ENCODE measurements around the gene SNRPE.
"Not testable (repeated sequence)": the region's sequence is repeated elsewhere in the genome, so short reads cannot be mapped to it uniquely, and the experiment has no call there.

The SNRPE gene

GRCh38 chr1:203861379-203862184 lies at the start of gene SNRPE:
Gene SNRPE, plus strand, starts transcription at chr1:203861599. Its CDS starts 61 bp downstream, at chr1:203861660.
- Histone ChIP-seq H3K79me2 (ENCODE audit: control insufficient read depth, insufficient read depth, low read length, unreplicated experiment) (peaks cover 33% of the 10 kb centered on the region), H2AFZ (ENCODE audit: low read length, unreplicated experiment) (peak within 1 kb of the TSS; percentile 74), H3K4me3 (ENCODE audit: low read depth, low read length) (peak within 1 kb of the TSS; percentile 92), H3K36me3 (ENCODE audit: insufficient read depth, low read length) (peaks cover 17% of the 10 kb centered on the region), H3K27ac (ENCODE audit: low read depth, low read length) (peak within 1 kb of the TSS; percentile 68), H3K27me3 (ENCODE audit: insufficient read depth, low read length) (no peaks in the 10 kb centered on the region), H3K4me1 (ENCODE audit: control insufficient read depth, insufficient read depth, low read length, unreplicated experiment) (peaks cover 32% of the 10 kb centered on the region)

- Histone ChIP-seq H3K27me3 (ENCODE audit: insufficient read depth, low read length) (no peaks in the 10 kb centered on the region), H3K79me2 (ENCODE audit: control insufficient read depth, insufficient read depth, low read length, unreplicated experiment) (peaks cover 65% of the 10 kb centered on the region), H3K36me3 (ENCODE audit: insufficient read depth, low read length) (peaks cover 19% of the 10 kb centered on the region; the same call in 1 of the 2 replicates)
Observed at GRCh38 chr1:203813581-203814341, 47.6 kb upstream of the SNRPE start.

GRCh38 chr1:203818399-203818798 lies 43.0 kb upstream of the SNRPE start:
- Histone ChIP-seq H3K36me3 (ENCODE audit: insufficient read depth, low read length) (peaks cover 27% of the 10 kb centered on the region; the same call in 1 of the 2 replicates), H3K79me2 (ENCODE audit: control insufficient read depth, insufficient read depth, low read length, unreplicated experiment) (peaks cover 51% of the 10 kb centered on the region), H3K27ac (ENCODE audit: low read depth, low read length) (no peak overlapping the region), H3K4me3 (ENCODE audit: low read depth, low read length) (no peak overlapping the region), H3K27me3 (ENCODE audit: insufficient read depth, low read length) (no peaks in the 10 kb centered on the region), H3K4me1 (ENCODE audit: control insufficient read depth, insufficient read depth, low read length, unreplicated experiment) (no peaks in the 10 kb centered on the region), H2AFZ (ENCODE audit: low read length, unreplicated experiment) (no peak overlapping the region)

More at GRCh38 chr1:203813581-203814341, 47.6 kb upstream of the SNRPE start:
- H3K4me3 ChIP-seq (ENCODE audit: low read depth, low read length) = no peak overlapping the region
- peaks cover 3% of the 10 kb centered on the region for H3K4me1 ChIP-seq (ENCODE audit: control insufficient read depth, insufficient read depth, low read length, unreplicated experiment)
- no peak overlapping the region for H2AFZ ChIP-seq (ENCODE audit: low read length, unreplicated experiment)
- no peak overlapping the region for H3K27ac ChIP-seq (ENCODE audit: low read depth, low read length)

GRCh38 chr1:203823306-203823705 lies 38.1 kb upstream of the SNRPE start:
- Histone ChIP-seq H3K27ac (ENCODE audit: low read depth, low read length) (no peak overlapping the region), H3K36me3 (ENCODE audit: insufficient read depth, low read length) (peaks cover 27% of the 10 kb centered on the region), H2AFZ (ENCODE audit: low read length, unreplicated experiment) (no peak overlapping the region), H3K4me3 (ENCODE audit: low read depth, low read length) (no peak overlapping the region), H3K27me3 (ENCODE audit: insufficient read depth, low read length) (no peaks in the 10 kb centered on the region), H3K4me1 (ENCODE audit: control insufficient read depth, insufficient read depth, low read length, unreplicated experiment) (peaks cover 7% of the 10 kb centered on the region), H3K79me2 (ENCODE audit: control insufficient read depth, insufficient read depth, low read length, unreplicated experiment) (peaks cover 50% of the 10 kb centered on the region)

GRCh38 chr1:203826175-203826574 lies 35.2 kb upstream of the SNRPE start:
- no peak overlapping the region for H3K4me3 ChIP-seq (ENCODE audit: low read depth, low read length)
- H3K4me1 ChIP-seq (ENCODE audit: control insufficient read depth, insufficient read depth, low read length, unreplicated experiment) = peaks cover 28% of the 10 kb centered on the region
- no peaks in the 10 kb centered on the region for H3K27me3 ChIP-seq (ENCODE audit: insufficient read depth, low read length)
- no peak overlapping the region for H2AFZ ChIP-seq (ENCODE audit: low read length, unreplicated experiment)
- no peak overlapping the region for H3K27ac ChIP-seq (ENCODE audit: low read depth, low read length)
- H3K36me3 ChIP-seq (ENCODE audit: insufficient read depth, low read length) = peaks cover 33% of the 10 kb centered on the region
- H3K79me2 ChIP-seq (ENCODE audit: control insufficient read depth, insufficient read depth, low read length, unreplicated experiment) = peaks cover 49% of the 10 kb centered on the region

GRCh38 chr1:203828002-203828401 lies 33.4 kb upstream of the SNRPE start:
- Histone ChIP-seq H3K36me3 (ENCODE audit: insufficient read depth, low read length) (peaks cover 36% of the 10 kb centered on the region), H3K27ac (ENCODE audit: low read depth, low read length) (peak overlapping the region; percentile 79), H3K79me2 (ENCODE audit: control insufficient read depth, insufficient read depth, low read length, unreplicated experiment) (peaks cover 38% of the 10 kb centered on the region), H3K4me1 (ENCODE audit: control insufficient read depth, insufficient read depth, low read length, unreplicated experiment) (peaks cover 30% of the 10 kb centered on the region), H3K4me3 (ENCODE audit: low read depth, low read length) (no peak overlapping the region), H2AFZ (ENCODE audit: low read length, unreplicated experiment) (no peak overlapping the region), H3K27me3 (ENCODE audit: insufficient read depth, low read length) (no peaks in the 10 kb centered on the region)

- Histone ChIP-seq H3K79me2 (ENCODE audit: control insufficient read depth, insufficient read depth, low read length, unreplicated experiment) (peaks cover 33% of the 10 kb centered on the region), H3K4me3 (ENCODE audit: low read depth, low read length) (no peak overlapping the region), H2AFZ (ENCODE audit: low read length, unreplicated experiment) (no peak overlapping the region), H3K27me3 (ENCODE audit: insufficient read depth, low read length) (no peaks in the 10 kb centered on the region), H3K27ac (ENCODE audit: low read depth, low read length) (peak overlapping the region; percentile 79), H3K36me3 (ENCODE audit: insufficient read depth, low read length) (peaks cover 36% of the 10 kb centered on the region), H3K4me1 (ENCODE audit: control insufficient read depth, insufficient read depth, low read length, unreplicated experiment) (peaks cover 30% of the 10 kb centered on the region)
Observed at GRCh38 chr1:203828503-203828902, 32.9 kb upstream of the SNRPE start.

- H3K4me1 ChIP-seq (ENCODE audit: control insufficient read depth, insufficient read depth, low read length, unreplicated experiment) = peaks cover 30% of the 10 kb centered on the region
- not testable (repeated sequence) for H3K27me3 ChIP-seq (ENCODE audit: insufficient read depth, low read length); H2AFZ ChIP-seq (ENCODE audit: low read length, unreplicated experiment)
- H3K4me3 ChIP-seq (ENCODE audit: low read depth, low read length) = peak overlapping the region; percentile 38
- H3K27ac ChIP-seq (ENCODE audit: low read depth, low read length) = peak overlapping the region; percentile 79
- H3K36me3 ChIP-seq (ENCODE audit: insufficient read depth, low read length) = peaks cover 41% of the 10 kb centered on the region
- H3K79me2 ChIP-seq (ENCODE audit: control insufficient read depth, insufficient read depth, low read length, unreplicated experiment) = peaks cover 34% of the 10 kb centered on the region
Observed at GRCh38 chr1:203829247-203829646, 32.2 kb upstream of the SNRPE start.

- Histone ChIP-seq H3K27me3 (ENCODE audit: insufficient read depth, low read length) (no peaks in the 10 kb centered on the region), H3K4me1 (ENCODE audit: control insufficient read depth, insufficient read depth, low read length, unreplicated experiment) (peaks cover 22% of the 10 kb centered on the region), H2AFZ (ENCODE audit: low read length, unreplicated experiment) (no peak overlapping the region), H3K36me3 (ENCODE audit: insufficient read depth, low read length) (peaks cover 59% of the 10 kb centered on the region), H3K79me2 (ENCODE audit: control insufficient read depth, insufficient read depth, low read length, unreplicated experiment) (peaks cover 17% of the 10 kb centered on the region), H3K4me3 (ENCODE audit: low read depth, low read length) (no peak overlapping the region), H3K27ac (ENCODE audit: low read depth, low read length) (no peak overlapping the region)
Observed at GRCh38 chr1:203835476-203835875, 25.9 kb upstream of the SNRPE start.

GRCh38 chr1:203839081-203839480 lies 22.3 kb upstream of the SNRPE start:
- H3K27ac ChIP-seq (ENCODE audit: low read depth, low read length) = peak overlapping the region; percentile 80
- H3K36me3 ChIP-seq (ENCODE audit: insufficient read depth, low read length) = peaks cover 48% of the 10 kb centered on the region
- H3K27me3 ChIP-seq (ENCODE audit: insufficient read depth, low read length) = no peaks in the 10 kb centered on the region

More at GRCh38 chr1:203839081-203839480, 22.3 kb upstream of the SNRPE start:
- Histone ChIP-seq H3K79me2 (ENCODE audit: control insufficient read depth, insufficient read depth, low read length, unreplicated experiment) (peaks cover 7% of the 10 kb centered on the region), H3K4me3 (ENCODE audit: low read depth, low read length) (no peak overlapping the region), H2AFZ (ENCODE audit: low read length, unreplicated experiment) (no peak overlapping the region), H3K4me1 (ENCODE audit: control insufficient read depth, insufficient read depth, low read length, unreplicated experiment) (peaks cover 18% of the 10 kb centered on the region)

All from ACC112 (cell line).